CD4-positive, alpha-beta T cell treated with Interleukin-4 for 4 hours (primary cell): ENCODE measurements around the gene SMARCA1.

Experiments used
- DNase-seq: peaks from one replicate; pipeline ENCODE4 v3.0.0-alpha.2; 2020

The SMARCA1 gene

GRCh38 chrX:129450123-129450522 is 73.2 kb downstream of the SMARCA1 start:
- no peak for DNase-seq

- no peak for DNase-seq
Observed at GRCh38 chrX:129449148-129449547, 74.1 kb downstream of the SMARCA1 start.

- DNase-seq, result no peak
Observed at GRCh38 chrX:129445436-129445835, 77.9 kb downstream of the SMARCA1 start.

DNA sequence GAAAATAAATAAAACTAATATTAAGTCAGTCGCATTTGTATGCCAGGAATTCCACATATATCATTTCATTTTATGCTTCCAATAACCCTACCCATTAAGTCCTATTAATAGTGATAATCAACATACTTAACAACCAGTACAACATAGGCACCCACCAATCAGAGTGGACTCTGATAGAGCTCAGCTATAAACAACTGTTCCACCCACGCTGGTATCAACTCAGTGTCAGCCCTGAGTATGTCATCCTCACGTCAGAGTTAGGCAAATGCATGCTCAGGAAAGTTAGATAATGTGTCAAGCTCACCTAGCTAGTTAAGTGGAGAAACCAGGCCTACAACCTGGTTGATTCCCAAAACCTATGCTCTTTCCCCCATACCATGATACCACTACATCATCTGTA is 89.3 kb downstream of the SMARCA1 start:
- no peak for DNase-seq

GRCh38 chrX:129433461-129433860 is 89.8 kb downstream of the SMARCA1 start:
- DNase-seq, result no peak

GRCh38 chrX:129427267-129427666 is 96.0 kb downstream of the SMARCA1 start:
- no peak for DNase-seq

- DNase-seq, result no peak
Observed at GRCh38 chrX:129423191-129423590, 100.1 kb downstream of the SMARCA1 start.

GRCh38 chrX:129404670-129405008 is 118.7 kb downstream of the SMARCA1 start:
- no peak for DNase-seq

GRCh38 chrX:129403974-129404669 is 119.2 kb downstream of the SMARCA1 start:
- no peak for DNase-seq
